ENCODE data around the gene CYP2A6.
"Not testable (repeated sequence)": the region's sequence is repeated elsewhere in the genome, so short reads cannot be mapped to it uniquely, and the experiment has no call there.

DNA sequence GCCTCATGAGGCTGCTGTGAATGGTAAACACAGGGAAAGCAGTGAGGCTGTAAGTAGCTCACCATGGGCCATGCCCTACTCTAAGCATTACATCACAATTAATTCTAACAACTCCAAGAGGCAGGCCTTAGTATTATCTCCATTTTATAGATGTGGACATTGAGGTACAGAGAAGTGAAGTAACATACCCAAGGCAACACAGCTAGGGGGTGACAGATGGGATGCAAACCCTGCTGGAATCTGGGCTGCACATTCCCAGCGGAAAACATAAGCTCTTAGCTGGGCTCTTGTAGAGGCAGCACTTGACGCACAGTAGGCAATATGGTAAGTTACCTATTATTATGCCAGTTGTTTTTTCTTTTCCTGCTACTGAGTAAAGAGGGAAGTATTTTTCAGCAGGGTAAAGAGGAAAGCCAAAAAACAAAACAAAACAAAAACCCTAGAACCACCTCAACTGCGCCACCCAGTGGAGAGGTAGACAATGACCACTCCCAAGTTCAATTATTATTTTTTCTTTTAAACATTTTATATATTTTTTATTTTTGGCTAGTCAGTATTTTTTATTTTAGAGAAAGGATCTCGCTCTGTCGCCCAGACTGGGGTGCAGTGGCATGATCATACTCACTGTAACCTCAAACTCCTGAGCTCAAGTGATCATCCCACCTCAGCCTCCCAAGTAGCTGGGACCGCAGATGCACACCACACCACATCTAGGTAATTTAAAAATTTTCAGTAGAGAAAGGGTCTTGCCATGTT, 30.6 kb downstream of the CYP2A6 start:
- TF ChIP-seq POLR2AphosphoS5 (IDR thresholded peaks at IDR 0.05), result not testable (repeated sequence)
- TF ChIP-seq, protein P1, sequence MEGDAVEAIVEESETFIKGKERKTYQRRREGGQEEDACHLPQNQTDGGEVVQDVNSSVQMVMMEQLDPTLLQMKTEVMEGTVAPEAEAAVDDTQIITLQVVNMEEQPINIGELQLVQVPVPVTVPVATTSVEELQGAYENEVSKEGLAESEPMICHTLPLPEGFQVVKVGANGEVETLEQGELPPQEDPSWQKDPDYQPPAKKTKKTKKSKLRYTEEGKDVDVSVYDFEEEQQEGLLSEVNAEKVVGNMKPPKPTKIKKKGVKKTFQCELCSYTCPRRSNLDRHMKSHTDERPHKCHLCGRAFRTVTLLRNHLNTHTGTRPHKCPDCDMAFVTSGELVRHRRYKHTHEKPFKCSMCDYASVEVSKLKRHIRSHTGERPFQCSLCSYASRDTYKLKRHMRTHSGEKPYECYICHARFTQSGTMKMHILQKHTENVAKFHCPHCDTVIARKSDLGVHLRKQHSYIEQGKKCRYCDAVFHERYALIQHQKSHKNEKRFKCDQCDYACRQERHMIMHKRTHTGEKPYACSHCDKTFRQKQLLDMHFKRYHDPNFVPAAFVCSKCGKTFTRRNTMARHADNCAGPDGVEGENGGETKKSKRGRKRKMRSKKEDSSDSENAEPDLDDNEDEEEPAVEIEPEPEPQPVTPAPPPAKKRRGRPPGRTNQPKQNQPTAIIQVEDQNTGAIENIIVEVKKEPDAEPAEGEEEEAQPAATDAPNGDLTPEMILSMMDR (IDR thresholded peaks at IDR 0.05), result peak; percentile 63 to 90 (median 70)
- peak in 1 of 4 donors; percentile 24 for TF ChIP-seq POLR2A (IDR thresholded peaks at IDR 0.05)

All from upper lobe of left lung (tissue), 4 donors.